HL-60 (cell line): ENCODE results near the gene OR1F1.

Experiments
- DNase-seq, 2 experiments: peaks; one replicate each; pipeline ENCODE4 v3.0.0-alpha.2; 2010 to 2020; ENCODE audit warnings: low read depth in 1 of 2, low spot score in 1 of 2
- H3K27ac ChIP-seq: fragments of 250-450 bp; sonication (Bioruptor Pico); replicated peaks from 2 replicates; pipeline ENCODE4 v1.5.1; 2020; ENCODE audit warnings: mild to moderate bottlenecking, moderate library complexity
- H3K27me3 ChIP-seq: fragments of 250-450 bp; sonication (Bioruptor Pico); 2 replicates; pipeline ENCODE4 v1.5.1; 2021; ENCODE audit warnings: mild to moderate bottlenecking, moderate library complexity; ENCODE audit not compliant: insufficient read depth, poor library complexity, severe bottlenecking
- H3K4me3 ChIP-seq: replicated peaks from 2 replicates; pipeline ENCODE4 v1.5.1; 2011; ENCODE audit warnings: mild to moderate bottlenecking, control low read depth, low read length; ENCODE audit not compliant: insufficient read depth
- CTCF ChIP-seq: IDR thresholded peaks from one replicate; pipeline ENCODE4 v1.5.1; 2011; ENCODE audit warnings: low read length, control low read depth, inconsistent platforms; ENCODE audit not compliant: insufficient read depth
- GABPA ChIP-seq: IDR thresholded peaks from 2 replicates; pipeline ENCODE4 v1.6.1; 2012; ENCODE audit warnings: low read depth
- POLR2AphosphoS5 ChIP-seq: IDR thresholded peaks from 2 replicates; pipeline ENCODE4 v1.6.1; 2012; ENCODE audit warnings: low read depth
- REST ChIP-seq: IDR thresholded peaks from 2 replicates; pipeline ENCODE4 v1.6.1; 2012; ENCODE audit warnings: low read depth; ENCODE audit not compliant: insufficient replicate concordance
- SPI1 ChIP-seq: IDR thresholded peaks from 2 replicates; pipeline ENCODE4 v1.6.1; 2012; ENCODE audit warnings: low read depth, mild to moderate bottlenecking, borderline replicate concordance

The OR1F1 gene

DNA sequence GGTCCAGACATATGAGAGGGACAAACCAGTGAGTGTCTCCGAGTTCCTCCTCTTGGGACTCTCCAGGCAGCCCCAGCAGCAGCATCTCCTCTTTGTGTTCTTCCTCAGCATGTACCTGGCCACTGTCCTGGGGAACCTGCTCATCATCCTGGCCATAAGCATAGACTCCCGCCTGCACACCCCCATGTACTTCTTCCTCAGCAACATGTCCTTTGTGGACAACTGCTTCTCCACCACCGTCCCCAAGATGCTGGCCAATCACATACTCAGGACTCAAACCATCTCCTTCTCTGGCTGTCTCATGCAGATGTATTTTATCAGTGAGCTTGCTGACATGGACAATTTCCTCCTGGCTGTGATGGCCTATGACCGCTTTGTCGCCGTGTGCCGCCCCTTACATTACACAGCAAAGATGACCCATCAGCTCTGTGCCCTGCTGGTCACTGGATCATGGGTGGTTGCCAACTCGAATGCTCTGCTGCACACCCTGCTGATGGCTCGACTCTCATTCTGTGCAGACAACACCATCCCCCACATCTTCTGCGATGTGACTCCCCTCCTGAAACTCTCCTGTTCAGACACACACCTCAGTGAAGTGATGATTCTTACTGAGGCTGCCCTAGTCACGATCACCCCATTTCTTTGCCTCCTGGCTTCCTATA is 27.7 kb downstream of the OR1F1 start:
- H3K27ac ChIP-seq, result no peak overlapping the region
- DNase-seq, result no peak
- TF ChIP-seq GABPA, result no peak
- no peak for TF ChIP-seq CTCF
- H3K27me3 ChIP-seq, result no peaks in the 10 kb centered on the region
- H3K4me3 ChIP-seq, result no peak overlapping the region

- Histone ChIP-seq H3K27ac (no peak overlapping the region), H3K4me3 (no peak overlapping the region), H3K27me3 (no peaks in the 10 kb centered on the region)
- TF ChIP-seq SPI1, result no peak
- no peak for DNase-seq
Observed at GRCh38 chr16:3216263-3216640, 28.2 kb downstream of the OR1F1 start.

DNA sequence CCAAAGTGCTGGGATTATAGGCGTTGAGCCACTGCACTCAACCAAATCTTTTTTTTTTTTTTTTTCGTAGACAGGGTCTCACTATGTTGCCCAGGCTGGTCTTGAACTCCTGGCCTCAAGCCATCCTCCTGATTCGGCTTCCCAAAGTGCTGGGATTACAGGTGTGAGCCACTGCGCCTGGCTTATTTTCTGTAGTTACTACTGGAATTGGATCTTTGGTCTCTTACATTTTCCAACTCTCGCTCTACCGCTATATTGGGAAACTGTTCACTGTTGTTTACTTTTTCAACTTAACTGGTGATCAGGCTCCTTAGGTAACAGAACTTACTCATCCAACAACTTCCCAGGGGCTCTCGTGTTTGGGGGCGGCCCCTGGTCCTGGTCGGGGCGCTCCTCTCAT is 32.8 kb downstream of the OR1F1 start:
- Histone ChIP-seq H3K27ac (no peak overlapping the region), H3K4me3 (no peak overlapping the region), H3K27me3 (no peaks in the 10 kb centered on the region)
- TF ChIP-seq REST, result no peak
- TF ChIP-seq CTCF, result no peak
- no peak for TF ChIP-seq SPI1
- no peak for TF ChIP-seq POLR2AphosphoS5
- no peak for TF ChIP-seq GABPA
- no peak for DNase-seq

GRCh38 chr16:3223913-3224515 is 36.0 kb downstream of the OR1F1 start:
- no peaks in the 10 kb centered on the region for H3K27me3 ChIP-seq
- DNase-seq, result no peak
- H3K27ac ChIP-seq, result no peak overlapping the region
- H3K4me3 ChIP-seq, result no peak overlapping the region
- TF ChIP-seq GABPA, result no peak
- no peak for TF ChIP-seq CTCF
- TF ChIP-seq POLR2AphosphoS5, result no peak; the same call in 1 of the 2 replicates
- no peak for TF ChIP-seq SPI1
- no peak for TF ChIP-seq REST
